ENCODE data around the gene PKHD1. TPM values are rescaled to one million over a fixed set of nuclear protein-coding genes. Genes with fewer than 3 reads are reported as not detected.

Gene PKHD1
- polyA plus RNA-seq, 1 experiment: not detected

GRCh38 chr6:51841626-51842025, 245.8 kb downstream of the PKHD1 start:
- CTCF ChIA-PET: no interaction called here
- Histone ChIP-seq H3K4me3 (ENCODE audit: low read depth, low read length) (no peak overlapping the region), H3K27ac (ENCODE audit: low read depth, low read length) (no peak overlapping the region), H3K9me3 (ENCODE audit: control insufficient read depth, insufficient read depth, low read length) (no peaks in the 10 kb centered on the region), H3K27me3 (ENCODE audit: control insufficient read depth, insufficient read depth, low read length) (no peaks in the 10 kb centered on the region)
- POLR2A ChIA-PET: no interaction called here
- no peak for DNase-seq (ENCODE audit: low read depth, low spot score)
- TF ChIP-seq, protein P1, sequence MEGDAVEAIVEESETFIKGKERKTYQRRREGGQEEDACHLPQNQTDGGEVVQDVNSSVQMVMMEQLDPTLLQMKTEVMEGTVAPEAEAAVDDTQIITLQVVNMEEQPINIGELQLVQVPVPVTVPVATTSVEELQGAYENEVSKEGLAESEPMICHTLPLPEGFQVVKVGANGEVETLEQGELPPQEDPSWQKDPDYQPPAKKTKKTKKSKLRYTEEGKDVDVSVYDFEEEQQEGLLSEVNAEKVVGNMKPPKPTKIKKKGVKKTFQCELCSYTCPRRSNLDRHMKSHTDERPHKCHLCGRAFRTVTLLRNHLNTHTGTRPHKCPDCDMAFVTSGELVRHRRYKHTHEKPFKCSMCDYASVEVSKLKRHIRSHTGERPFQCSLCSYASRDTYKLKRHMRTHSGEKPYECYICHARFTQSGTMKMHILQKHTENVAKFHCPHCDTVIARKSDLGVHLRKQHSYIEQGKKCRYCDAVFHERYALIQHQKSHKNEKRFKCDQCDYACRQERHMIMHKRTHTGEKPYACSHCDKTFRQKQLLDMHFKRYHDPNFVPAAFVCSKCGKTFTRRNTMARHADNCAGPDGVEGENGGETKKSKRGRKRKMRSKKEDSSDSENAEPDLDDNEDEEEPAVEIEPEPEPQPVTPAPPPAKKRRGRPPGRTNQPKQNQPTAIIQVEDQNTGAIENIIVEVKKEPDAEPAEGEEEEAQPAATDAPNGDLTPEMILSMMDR (IDR thresholded peaks at IDR 0.05; ENCODE audit: low read depth, low read length): no peak

DNA sequence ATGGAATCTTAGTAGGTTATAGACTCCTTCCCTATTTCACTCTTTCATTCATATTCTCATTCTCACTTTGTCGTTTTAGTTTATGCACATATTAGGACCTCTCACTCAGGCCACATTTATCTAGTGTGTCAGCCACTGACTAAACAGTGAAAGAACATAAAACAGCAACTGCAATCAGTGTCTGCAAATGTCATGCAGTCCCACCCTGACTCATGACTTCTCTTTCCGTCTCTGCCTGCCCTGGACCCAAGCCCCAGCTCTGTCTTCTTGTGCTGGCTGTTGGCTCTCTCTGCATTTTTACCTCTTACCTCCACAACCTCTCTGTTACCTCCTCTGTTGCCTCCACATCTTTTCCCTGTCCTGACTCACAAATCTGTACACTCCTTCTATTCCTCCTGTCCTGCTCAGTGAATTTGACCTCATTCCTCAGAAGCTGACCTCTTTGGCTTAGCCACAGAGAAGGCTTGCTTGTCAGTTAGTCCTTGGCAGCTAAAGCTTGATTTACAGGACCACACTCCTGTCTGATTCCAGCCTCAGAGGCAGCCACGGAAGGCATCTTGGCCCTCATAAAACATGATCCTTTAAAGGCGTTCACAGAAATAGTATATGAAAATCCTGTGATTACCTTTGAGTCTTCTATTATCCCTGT, 247.6 kb downstream of the PKHD1 start:
- Histone ChIP-seq H3K27ac (ENCODE audit: low read depth, low read length) (no peak overlapping the region), H3K9me3 (ENCODE audit: control insufficient read depth, insufficient read depth, low read length) (no peaks in the 10 kb centered on the region), H3K4me3 (ENCODE audit: low read depth, low read length) (no peak overlapping the region), H3K27me3 (ENCODE audit: control insufficient read depth, insufficient read depth, low read length) (no peaks in the 10 kb centered on the region)
- ChIA-PET POLR2A (no interaction called here), CTCF (no interaction called here)
- no peak for DNase-seq (ENCODE audit: low read depth, low spot score)
- TF ChIP-seq, protein P1 (IDR thresholded peaks at IDR 0.05; ENCODE audit: low read depth, low read length): no peak

DNA sequence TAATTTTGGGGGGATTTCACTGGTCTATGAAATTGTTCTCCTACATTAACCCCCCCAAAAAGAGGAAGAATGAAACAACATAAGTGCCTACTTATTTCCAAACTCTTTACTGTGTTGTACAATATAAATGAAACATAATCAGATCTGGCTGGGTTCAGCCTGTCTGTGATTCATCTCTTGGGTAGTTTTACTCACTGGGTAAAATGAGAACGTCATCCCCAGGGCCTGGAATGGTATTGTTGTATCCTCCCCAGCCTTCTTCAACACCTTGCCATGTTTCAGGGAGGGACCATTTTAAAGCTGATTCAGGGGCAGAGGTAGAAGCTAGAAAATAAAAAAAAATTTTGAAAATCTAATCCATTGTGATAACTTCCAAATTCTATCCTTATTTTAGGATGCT, 256.7 kb downstream of the PKHD1 start:
- POLR2A ChIA-PET: no interaction called here
- H3K9me3 ChIP-seq (ENCODE audit: control insufficient read depth, insufficient read depth, low read length): no peaks in the 10 kb centered on the region
- no peak for DNase-seq (ENCODE audit: low read depth, low spot score)
- H3K27ac ChIP-seq (ENCODE audit: low read depth, low read length): no peak overlapping the region
- no peak overlapping the region for H3K4me3 ChIP-seq (ENCODE audit: low read depth, low read length)
- CTCF ChIA-PET: no interaction called here
- H3K27me3 ChIP-seq (ENCODE audit: control insufficient read depth, insufficient read depth, low read length): no peaks in the 10 kb centered on the region
- TF ChIP-seq, protein P1 (IDR thresholded peaks at IDR 0.05; ENCODE audit: low read depth, low read length): no peak

DNA sequence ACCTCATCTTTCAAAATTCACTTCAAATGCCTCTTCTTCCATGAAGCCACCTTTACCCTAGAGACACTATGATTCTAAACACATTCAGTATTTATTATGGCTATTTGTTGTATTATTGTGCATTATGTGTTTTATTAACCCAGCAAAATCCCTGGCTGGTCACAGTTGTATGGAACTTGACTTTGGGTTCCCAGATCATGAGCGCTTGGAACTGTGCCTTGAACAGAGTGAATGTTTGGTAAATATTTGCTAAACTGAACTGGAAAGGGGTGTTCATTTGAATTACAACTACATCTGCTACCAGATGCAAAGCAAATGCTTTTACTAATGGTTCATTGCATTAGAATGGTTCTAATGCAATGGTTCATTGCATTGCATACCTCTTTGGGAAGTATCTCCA, 259.8 kb downstream of the PKHD1 start:
- Histone ChIP-seq H3K4me3 (ENCODE audit: low read depth, low read length) (no peak overlapping the region), H3K9me3 (ENCODE audit: control insufficient read depth, insufficient read depth, low read length) (no peaks in the 10 kb centered on the region), H3K27me3 (ENCODE audit: control insufficient read depth, insufficient read depth, low read length) (no peaks in the 10 kb centered on the region), H3K27ac (ENCODE audit: low read depth, low read length) (no peak overlapping the region)
- POLR2A ChIA-PET: no interaction called here
- TF ChIP-seq, protein P1 (IDR thresholded peaks at IDR 0.05; ENCODE audit: low read depth, low read length): no peak
- CTCF ChIA-PET: no interaction called here
- no peak for DNase-seq (ENCODE audit: low read depth, low spot score)

GRCh38 chr6:51824940-51825339, 262.5 kb downstream of the PKHD1 start:
- Histone ChIP-seq H3K9me3 (ENCODE audit: control insufficient read depth, insufficient read depth, low read length) (no peaks in the 10 kb centered on the region), H3K4me3 (ENCODE audit: low read depth, low read length) (no peak overlapping the region), H3K27ac (ENCODE audit: low read depth, low read length) (no peak overlapping the region), H3K27me3 (ENCODE audit: control insufficient read depth, insufficient read depth, low read length) (no peaks in the 10 kb centered on the region)
- no peak for DNase-seq (ENCODE audit: low read depth, low spot score)
- ChIA-PET POLR2A (no interaction called here), CTCF (no interaction called here)
- TF ChIP-seq, protein P1 (IDR thresholded peaks at IDR 0.05; ENCODE audit: low read depth, low read length): no peak
